NCI-H2196 (cell line): Measurements from ENCODE around the gene ERICH3.

Experiments
- DNase-seq: peaks from one replicate; lab custom pipeline; 2025; ENCODE audit not compliant: unreplicated experiment; lab: John Stamatoyannopoulos, UW

The ERICH3 gene, protein sequence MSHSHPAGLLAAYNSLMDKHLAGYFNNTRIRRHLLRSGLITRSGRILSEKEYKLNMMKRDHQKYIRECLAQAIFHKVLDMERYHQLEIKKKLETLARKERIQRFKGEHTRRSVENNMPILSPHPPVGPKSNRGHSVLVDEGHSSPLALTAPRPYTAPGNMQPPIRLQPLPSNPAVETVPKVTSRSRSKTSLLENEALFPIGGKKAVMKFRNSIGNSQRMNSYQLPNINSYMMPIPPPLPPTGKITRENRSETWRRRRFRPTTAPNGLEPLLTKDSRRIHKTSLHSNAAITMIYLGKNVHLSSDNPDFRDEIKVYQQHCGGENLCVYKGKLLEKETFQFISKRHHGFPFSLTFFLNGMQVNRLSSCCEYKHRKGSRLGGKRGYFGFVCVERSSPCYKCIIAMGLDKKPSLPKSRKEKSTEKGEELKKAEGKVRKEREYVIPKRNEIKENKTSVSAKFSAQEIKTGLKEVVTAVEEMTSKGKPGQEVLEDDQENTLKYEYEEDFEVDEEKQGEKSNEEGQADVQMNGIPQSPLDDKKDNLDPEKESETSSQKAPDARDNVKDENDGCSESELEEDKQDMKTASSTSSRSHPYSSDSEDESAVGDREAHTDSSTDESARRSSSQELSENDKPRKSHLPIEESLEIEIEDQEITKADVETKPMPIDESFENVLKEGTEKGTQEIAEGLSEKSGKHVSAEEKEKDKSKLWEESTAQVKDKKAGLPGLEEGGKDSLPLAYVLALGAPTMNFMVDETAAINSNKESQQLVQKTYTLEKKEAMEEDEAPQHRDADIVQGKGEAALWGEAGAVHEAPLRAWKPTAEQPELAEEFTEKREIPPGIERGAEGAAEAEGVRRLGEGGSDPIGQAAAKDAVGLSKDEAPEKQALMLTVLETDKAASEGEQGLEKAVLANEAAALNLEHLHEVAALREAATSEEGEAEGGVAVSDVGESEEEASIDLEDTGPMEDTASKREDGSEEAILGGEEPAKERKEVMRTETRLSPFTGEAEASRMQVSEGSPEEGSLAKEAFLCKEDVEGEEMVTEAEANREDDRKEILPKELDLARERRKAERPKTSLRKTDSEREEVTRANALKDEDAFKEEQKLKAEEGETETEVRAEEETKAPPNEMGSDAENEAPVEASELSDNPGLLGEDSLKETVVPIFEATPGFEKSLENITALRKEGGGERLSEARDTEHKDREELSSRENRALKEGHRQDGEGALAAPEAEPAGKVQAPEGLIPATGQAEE (N-terminal part only)

DNA sequence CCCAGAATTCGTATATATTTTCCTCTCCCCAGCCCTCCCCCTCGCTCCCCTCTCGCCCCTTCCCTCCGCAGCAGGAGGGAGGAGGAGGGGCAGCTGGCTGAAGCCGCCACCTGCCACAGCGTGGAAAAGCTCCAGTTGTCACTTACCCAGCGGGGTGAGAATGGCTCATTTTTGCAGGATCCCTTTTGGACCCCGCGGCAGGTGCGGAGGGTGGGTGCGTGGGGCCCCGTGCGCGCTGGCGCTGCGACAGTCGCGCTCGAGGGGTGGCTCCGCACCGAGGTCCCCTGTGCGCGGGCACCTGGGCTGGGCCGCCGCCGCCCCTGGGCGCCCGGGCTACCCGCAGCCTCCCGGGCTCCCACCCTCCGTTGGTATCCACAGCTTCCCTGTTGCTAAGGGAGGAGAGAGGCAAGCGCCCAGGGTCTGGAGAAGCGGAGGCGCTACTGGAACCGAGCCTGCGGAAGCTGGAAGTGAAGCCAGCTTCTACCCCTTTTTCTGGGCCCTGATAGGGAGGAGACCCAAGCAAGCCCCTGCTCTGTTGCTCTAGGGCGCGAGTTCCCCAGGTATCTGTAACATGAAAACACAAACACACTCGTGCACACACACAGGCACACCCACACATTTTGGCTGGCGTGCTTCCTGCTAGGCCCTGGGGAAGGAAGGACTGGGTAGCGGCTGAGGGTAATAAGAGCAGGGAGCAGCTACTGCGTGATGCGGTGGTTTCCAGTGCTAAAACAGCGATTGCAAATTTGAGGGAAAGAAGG lies at the start of gene ERICH3:
ERICH3 (minus strand) TSS at position 442 of the 761 bp plus-strand sequence; CDS start at position 169, 273 bp downstream.
- DNase-seq: no peak

DNA sequence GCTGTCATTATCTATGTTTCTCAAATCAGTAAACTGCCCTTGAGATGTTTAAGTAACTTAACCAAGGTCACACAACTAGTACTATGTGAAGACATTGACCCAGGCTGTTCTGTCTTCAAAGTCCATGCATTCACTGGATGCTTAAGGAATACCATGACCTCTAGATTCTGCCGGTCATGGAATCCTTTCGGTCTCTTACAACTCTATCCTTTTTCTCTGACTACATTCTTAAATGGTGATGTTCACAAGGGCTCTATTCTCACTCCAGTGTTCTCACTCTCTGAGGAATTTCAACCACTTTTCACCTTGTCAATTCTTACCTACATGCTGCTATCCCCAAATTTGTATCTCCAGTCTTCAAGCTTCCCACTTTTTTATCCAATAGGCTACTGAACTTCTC lies 44.0 kb upstream of the ERICH3 start:
- no peak for DNase-seq

GRCh38 chr1:74716822-74717221 lies 43.2 kb upstream of the ERICH3 start:
- no peak for DNase-seq

- no peak for DNase-seq
Measured at GRCh38 chr1:74715806-74716205, 42.2 kb upstream of the ERICH3 start.

GRCh38 chr1:74715236-74715502 lies 41.6 kb upstream of the ERICH3 start:
- DNase-seq: no peak

DNA sequence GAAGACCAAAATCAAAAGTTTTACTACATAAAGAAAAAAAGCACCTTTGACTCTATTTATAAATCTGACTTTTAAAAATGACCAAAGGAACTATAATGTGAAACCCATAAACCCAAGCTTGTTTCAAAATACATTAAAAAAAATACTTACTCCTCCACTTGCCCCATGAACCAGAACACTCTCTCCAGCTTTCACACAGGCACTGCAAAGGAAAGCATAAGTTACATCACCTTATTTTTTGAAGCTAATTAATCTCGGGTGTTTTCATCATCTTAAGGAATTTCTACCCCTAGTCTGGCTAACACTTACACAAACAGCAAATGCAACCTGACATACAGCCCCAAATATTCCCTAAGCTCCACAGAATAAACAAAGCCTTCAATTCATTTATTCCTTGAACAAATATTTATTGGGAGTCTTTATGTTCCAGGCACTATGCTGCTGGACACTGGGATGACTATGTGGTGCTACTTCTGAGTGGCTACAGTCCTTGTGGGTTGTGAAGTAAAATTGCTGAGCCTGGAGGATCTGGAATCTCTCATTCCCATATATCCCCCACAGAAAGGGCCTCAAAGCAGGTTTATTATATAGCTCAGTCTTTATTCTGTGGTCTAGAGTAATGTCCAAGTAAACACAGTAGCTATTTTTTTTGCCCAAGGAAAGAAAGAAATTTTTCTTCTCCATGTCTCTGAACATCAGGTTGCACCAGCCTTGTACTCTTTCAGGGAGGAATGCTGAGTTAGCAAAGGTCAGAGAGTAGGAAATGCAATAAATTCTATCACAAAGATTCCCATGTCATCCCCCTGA lies 41.0 kb upstream of the ERICH3 start:
- no peak for DNase-seq

- no peak for DNase-seq
Measured at GRCh38 chr1:74713849-74714248, 40.3 kb upstream of the ERICH3 start.

DNA sequence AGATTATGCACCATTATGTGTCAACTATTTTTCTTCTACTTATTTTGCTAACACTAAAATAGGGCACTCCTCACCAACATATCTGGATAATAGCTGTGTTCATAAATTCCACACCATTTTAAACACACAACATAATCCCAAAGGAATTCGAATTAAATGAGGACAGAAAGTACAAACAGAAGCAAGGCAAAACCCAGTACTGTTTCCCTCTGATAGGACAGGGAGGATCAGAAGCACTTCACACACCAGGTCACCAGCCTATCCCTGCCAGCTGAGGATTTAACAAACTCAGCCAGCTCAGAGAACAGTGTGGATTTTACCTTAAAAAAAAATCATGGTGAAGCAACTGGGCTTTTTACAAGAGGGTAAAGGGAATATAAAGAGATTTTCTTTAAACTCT lies 39.3 kb upstream of the ERICH3 start:
- DNase-seq: no peak

GRCh38 chr1:74703386-74704182 lies 30.0 kb upstream of the ERICH3 start:
- no peak for DNase-seq

- DNase-seq: no peak
Measured at GRCh38 chr1:74699331-74699730, 25.7 kb upstream of the ERICH3 start.

- no peak for DNase-seq
Measured at GRCh38 chr1:74697832-74698231, 24.2 kb upstream of the ERICH3 start.

GRCh38 chr1:74693473-74693872 lies 19.9 kb upstream of the ERICH3 start:
- DNase-seq: no peak

GRCh38 chr1:74690909-74691308 lies 17.3 kb upstream of the ERICH3 start:
- DNase-seq: no peak

GRCh38 chr1:74690364-74690696 lies 16.7 kb upstream of the ERICH3 start:
- DNase-seq: no peak

DNA sequence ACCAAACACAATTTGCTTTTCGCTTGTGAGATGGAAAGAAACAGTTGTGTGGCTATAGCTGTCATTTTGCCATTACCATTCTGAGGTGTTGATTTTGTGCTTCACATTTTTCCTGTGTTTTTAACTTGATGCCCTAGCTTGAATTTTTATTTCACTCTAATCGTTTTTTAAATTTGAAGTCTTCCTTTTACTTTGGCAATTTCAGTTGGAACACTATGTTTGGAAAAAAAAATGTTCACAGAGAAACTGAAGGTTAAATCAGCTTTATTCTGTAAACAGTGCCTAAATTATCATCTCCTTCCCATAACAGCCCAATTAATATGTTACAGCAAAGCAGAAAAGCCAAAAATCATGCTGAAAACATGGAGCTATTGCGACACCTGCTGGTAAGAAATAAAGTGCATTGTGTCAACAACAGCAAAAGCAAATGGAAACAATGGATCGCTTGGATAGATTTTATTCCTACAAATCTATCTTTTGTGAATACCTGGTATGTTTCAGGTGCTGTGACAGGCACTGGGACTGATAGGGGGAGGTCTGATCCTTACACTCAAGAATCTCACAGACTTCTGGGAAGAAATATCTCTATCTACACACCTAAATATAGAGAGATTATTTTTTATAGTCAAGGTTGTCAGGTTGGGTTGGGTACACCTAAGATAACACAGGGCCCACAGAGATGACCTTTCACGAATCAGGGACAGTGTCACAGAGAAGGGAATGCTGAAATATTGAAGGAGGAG lies 16.2 kb upstream of the ERICH3 start:
- DNase-seq: peak; percentile 47

DNA sequence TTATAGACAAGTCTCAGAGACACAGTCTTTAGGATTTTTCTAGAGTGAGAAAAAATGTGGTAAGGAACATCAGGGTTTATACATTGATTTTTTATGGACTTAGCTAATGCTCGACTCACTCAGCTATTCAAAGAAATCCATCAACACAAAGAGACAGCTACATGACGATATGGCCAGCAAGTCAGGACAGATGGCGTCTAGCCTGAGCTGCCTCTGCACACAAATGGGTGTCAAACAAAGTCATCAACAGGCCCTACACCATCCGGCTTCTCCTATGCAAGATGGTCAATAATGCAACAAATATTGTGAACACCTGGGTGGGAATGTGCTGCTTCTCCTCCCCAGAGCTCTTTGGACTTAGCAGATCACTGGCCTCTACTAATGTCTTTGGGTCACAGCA lies 13.3 kb upstream of the ERICH3 start:
- no peak for DNase-seq

DNA sequence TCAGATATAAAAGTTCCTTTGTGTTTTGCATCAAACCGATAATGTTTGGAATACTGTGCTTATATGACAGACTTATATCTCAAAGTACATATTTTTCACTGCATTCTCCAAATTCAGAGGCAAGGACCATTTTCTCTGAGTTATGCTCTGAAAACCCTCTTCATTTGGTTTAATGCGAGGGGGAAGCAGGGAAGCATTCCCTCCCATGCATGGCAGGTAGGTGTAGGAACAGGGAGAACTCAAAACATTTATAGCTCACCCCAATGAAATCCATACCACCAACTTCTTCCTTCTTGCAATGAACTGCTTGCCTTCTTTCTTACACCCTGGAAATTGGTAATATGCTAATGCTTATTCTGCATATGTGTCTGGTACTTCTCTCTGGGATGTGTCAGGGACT lies 10.7 kb upstream of the ERICH3 start:
- no peak for DNase-seq

GRCh38 chr1:74683656-74684055 lies 10.1 kb upstream of the ERICH3 start:
- DNase-seq: no peak

GRCh38 chr1:74681851-74682250 lies 8.3 kb upstream of the ERICH3 start:
- no peak for DNase-seq
